HG02642 (cell line): ENCODE data around the gene TMEM181.
"Not testable (repeated sequence)": the region's sequence is repeated elsewhere in the genome, so short reads cannot be mapped to it uniquely, and the experiment has no call there.

ENCODE experiments used
- ATAC-seq: cut with Tn5 transposase; IDR thresholded peaks from one replicate; pipeline ENCODE4 v1.9.1; 2021; ENCODE audit warnings: mild to moderate bottlenecking; ENCODE audit not compliant: unreplicated experiment, poor library complexity

The TMEM181 gene

GRCh38 chr6:158618289-158618688 is 58.4 kb downstream of the TMEM181 start:
- not testable (repeated sequence) for ATAC-seq

GRCh38 chr6:158619922-158620801 is 60.3 kb downstream of the TMEM181 start:
- no peak for ATAC-seq

GRCh38 chr6:158620963-158621693 is 61.2 kb downstream of the TMEM181 start:
- no peak for ATAC-seq

GRCh38 chr6:158621694-158622544 is 62.0 kb downstream of the TMEM181 start:
- no peak for ATAC-seq

GRCh38 chr6:158622545-158623190 is 62.8 kb downstream of the TMEM181 start:
- no peak for ATAC-seq

GRCh38 chr6:158624684-158625682 is 65.1 kb downstream of the TMEM181 start:
- no peak for ATAC-seq

- no peak for ATAC-seq
These were observed 66.0 kb downstream of the TMEM181 start for GRCh38 chr6:158625881-158626305.

- no peak for ATAC-seq
These were observed 66.7 kb downstream of the TMEM181 start for GRCh38 chr6:158626360-158627167.

GRCh38 chr6:158627168-158627939 is 67.5 kb downstream of the TMEM181 start:
- no peak for ATAC-seq

- no peak for ATAC-seq
These were observed 68.0 kb downstream of the TMEM181 start for GRCh38 chr6:158627940-158628211.

GRCh38 chr6:158628542-158628941 is 68.7 kb downstream of the TMEM181 start:
- ATAC-seq: no peak

- ATAC-seq: no peak
These were observed 69.7 kb downstream of the TMEM181 start for GRCh38 chr6:158629367-158630221.

- ATAC-seq: no peak
These were observed 71.2 kb downstream of the TMEM181 start for GRCh38 chr6:158630938-158631616.

- ATAC-seq: no peak
These were observed 72.0 kb downstream of the TMEM181 start for GRCh38 chr6:158631678-158632537.

- ATAC-seq: not testable (repeated sequence)
These were observed 72.7 kb downstream of the TMEM181 start for GRCh38 chr6:158632538-158633119.
